ENCODE measurements around the gene RASIP1.

- TF ChIP-seq, protein P1, sequence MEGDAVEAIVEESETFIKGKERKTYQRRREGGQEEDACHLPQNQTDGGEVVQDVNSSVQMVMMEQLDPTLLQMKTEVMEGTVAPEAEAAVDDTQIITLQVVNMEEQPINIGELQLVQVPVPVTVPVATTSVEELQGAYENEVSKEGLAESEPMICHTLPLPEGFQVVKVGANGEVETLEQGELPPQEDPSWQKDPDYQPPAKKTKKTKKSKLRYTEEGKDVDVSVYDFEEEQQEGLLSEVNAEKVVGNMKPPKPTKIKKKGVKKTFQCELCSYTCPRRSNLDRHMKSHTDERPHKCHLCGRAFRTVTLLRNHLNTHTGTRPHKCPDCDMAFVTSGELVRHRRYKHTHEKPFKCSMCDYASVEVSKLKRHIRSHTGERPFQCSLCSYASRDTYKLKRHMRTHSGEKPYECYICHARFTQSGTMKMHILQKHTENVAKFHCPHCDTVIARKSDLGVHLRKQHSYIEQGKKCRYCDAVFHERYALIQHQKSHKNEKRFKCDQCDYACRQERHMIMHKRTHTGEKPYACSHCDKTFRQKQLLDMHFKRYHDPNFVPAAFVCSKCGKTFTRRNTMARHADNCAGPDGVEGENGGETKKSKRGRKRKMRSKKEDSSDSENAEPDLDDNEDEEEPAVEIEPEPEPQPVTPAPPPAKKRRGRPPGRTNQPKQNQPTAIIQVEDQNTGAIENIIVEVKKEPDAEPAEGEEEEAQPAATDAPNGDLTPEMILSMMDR (IDR thresholded peaks at IDR 0.05; ENCODE audit: control extremely low read depth in 1 of 3, insufficient read depth in 1 of 3, low read depth in 1 of 3, low read length in 3 of 3): no peak
- TF ChIP-seq MAX (IDR thresholded peaks at IDR 0.05): no peak
- no peak for TF ChIP-seq RBBP5 (IDR thresholded peaks at IDR 0.05; ENCODE audit: borderline replicate concordance, low read depth, low read length)
These were observed 57.1 kb downstream of the RASIP1 start for GRCh38 chr19:48683349-48683748.

Measured in H1 (cell line).